ENCODE measurements around the gene RPP40.

The RPP40 gene

GRCh38 chr6:4969609-4970285, 34.1 kb downstream of the RPP40 start:
- no peak for DNase-seq

GRCh38 chr6:4967301-4968030, 36.4 kb downstream of the RPP40 start:
- peak; percentile 33 for DNase-seq

- no peak for DNase-seq
Observed at GRCh38 chr6:4965562-4966389, 38.1 kb downstream of the RPP40 start.

GRCh38 chr6:4964675-4965561, 38.9 kb downstream of the RPP40 start:
- DNase-seq = no peak

GRCh38 chr6:4962905-4963304, 40.9 kb downstream of the RPP40 start:
- peak; percentile 28 for DNase-seq

- no peak for DNase-seq
Observed at GRCh38 chr6:4961322-4962168, 42.3 kb downstream of the RPP40 start.

- no peak for DNase-seq
Observed at GRCh38 chr6:4958624-4959023, 45.2 kb downstream of the RPP40 start.

- no peak for DNase-seq
Observed at GRCh38 chr6:4957521-4958231, 46.2 kb downstream of the RPP40 start.

GRCh38 chr6:4956625-4957024, 47.2 kb downstream of the RPP40 start:
- DNase-seq = no peak

- no peak for DNase-seq
Observed at GRCh38 chr6:4953440-4953839, 50.4 kb downstream of the RPP40 start.

GRCh38 chr6:4950836-4951533, 52.9 kb downstream of the RPP40 start:
- DNase-seq = no peak

- no peak for DNase-seq
Observed at GRCh38 chr6:4950076-4950475, 53.8 kb downstream of the RPP40 start.

- DNase-seq = no peak
Observed at GRCh38 chr6:4948781-4949450, 54.9 kb downstream of the RPP40 start.

GRCh38 chr6:4947716-4948115, 56.1 kb downstream of the RPP40 start:
- no peak for DNase-seq

- DNase-seq = no peak
Observed at GRCh38 chr6:4946521-4946920, 57.3 kb downstream of the RPP40 start.

All from fibroblast of skin of abdomen (primary cell).